ENCODE measurements around the gene NOX5.

DNA sequence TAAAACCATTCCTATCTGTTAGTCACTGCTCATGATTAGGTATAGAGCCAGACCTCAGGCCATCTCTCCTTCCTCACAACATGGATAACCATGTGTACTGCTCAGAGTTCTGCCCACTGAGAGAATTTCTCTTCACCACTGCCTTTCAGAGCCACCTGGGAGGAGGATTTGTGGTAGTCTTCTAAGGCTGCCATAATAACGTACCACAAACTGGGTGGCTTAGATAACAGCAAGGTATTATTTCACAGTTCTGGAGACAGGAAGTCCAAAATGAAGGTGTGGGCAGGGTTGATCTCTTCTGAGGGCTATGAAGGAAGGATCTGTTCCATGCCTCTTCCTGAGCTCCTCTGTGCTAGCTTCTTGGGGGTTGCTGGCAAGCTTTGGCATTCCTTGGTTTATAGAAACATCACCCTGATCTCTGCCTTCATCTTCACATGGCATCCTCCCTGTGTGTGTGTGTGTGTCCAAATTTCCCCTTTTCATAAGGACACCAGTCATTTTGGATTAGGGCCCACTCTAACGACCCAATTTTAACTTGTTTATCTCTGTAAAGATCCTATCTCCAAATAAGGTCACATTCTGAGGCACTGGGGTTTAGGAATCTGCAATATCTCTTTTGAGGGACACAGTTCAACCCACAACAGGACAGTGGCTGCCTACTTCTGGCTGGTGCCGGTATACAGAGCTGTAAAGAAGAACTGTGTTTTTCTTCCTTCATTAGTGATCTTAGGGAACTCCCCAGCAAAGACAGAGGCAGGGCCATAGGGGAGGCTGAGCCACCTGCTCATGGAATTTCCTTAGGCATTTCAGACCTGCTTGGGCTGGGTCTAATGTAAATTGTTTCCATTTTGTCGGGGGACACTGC lies 42.1 kb upstream of the NOX5 start:
- TF ChIP-seq POLR2A (IDR thresholded peaks at IDR 0.05; ENCODE audit: low read depth, low read length) = no peak
- TF ChIP-seq, protein P1, sequence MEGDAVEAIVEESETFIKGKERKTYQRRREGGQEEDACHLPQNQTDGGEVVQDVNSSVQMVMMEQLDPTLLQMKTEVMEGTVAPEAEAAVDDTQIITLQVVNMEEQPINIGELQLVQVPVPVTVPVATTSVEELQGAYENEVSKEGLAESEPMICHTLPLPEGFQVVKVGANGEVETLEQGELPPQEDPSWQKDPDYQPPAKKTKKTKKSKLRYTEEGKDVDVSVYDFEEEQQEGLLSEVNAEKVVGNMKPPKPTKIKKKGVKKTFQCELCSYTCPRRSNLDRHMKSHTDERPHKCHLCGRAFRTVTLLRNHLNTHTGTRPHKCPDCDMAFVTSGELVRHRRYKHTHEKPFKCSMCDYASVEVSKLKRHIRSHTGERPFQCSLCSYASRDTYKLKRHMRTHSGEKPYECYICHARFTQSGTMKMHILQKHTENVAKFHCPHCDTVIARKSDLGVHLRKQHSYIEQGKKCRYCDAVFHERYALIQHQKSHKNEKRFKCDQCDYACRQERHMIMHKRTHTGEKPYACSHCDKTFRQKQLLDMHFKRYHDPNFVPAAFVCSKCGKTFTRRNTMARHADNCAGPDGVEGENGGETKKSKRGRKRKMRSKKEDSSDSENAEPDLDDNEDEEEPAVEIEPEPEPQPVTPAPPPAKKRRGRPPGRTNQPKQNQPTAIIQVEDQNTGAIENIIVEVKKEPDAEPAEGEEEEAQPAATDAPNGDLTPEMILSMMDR (conservative IDR thresholded peaks at IDR 0.05; ENCODE audit: low read depth, low read length) = no peak
- TF ChIP-seq, protein P2, sequence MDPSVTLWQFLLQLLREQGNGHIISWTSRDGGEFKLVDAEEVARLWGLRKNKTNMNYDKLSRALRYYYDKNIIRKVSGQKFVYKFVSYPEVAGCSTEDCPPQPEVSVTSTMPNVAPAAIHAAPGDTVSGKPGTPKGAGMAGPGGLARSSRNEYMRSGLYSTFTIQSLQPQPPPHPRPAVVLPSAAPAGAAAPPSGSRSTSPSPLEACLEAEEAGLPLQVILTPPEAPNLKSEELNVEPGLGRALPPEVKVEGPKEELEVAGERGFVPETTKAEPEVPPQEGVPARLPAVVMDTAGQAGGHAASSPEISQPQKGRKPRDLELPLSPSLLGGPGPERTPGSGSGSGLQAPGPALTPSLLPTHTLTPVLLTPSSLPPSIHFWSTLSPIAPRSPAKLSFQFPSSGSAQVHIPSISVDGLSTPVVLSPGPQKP (IDR thresholded peaks at IDR 0.05; ENCODE audit: borderline replicate concordance, low read depth, low read length) = no peak
- no peak for TF ChIP-seq RAD21 (IDR thresholded peaks at IDR 0.05; ENCODE audit: low read length)
- no peak for TF ChIP-seq MAFK (IDR thresholded peaks at IDR 0.05; ENCODE audit: low read depth, low read length)
- no peak for TF ChIP-seq RFX5 (IDR thresholded peaks at IDR 0.05; ENCODE audit: low read depth, low read length)
- no peak for TF ChIP-seq CEBPB (IDR thresholded peaks at IDR 0.05; ENCODE audit: low read depth, low read length)
- TF ChIP-seq BHLHE40 (IDR thresholded peaks at IDR 0.05; ENCODE audit: low read depth, low read length) = no peak
- no peak for TF ChIP-seq MXI1 (IDR thresholded peaks at IDR 0.05; ENCODE audit: borderline replicate concordance, low read depth, low read length)
- no peak for TF ChIP-seq RCOR1 (IDR thresholded peaks at IDR 0.05; ENCODE audit: insufficient replicate concordance, low read length)
- no peak for TF ChIP-seq MAZ (IDR thresholded peaks at IDR 0.05; ENCODE audit: borderline replicate concordance, low read depth, low read length)
- TF ChIP-seq CHD1 (IDR thresholded peaks at IDR 0.05; ENCODE audit: low read depth, low read length) = no peak
- no peak for TF ChIP-seq FOS (IDR thresholded peaks at IDR 0.05; ENCODE audit: low read depth, low read length)
